Ishikawa (cell line): ENCODE results near the gene TTLL10.

ENCODE experiments used
- CREB1 ChIP-seq: IDR thresholded peaks from 2 replicates; pipeline ENCODE4 v1.6.1; 2012; ENCODE audit warnings: low read depth
- EGR1 ChIP-seq: IDR thresholded peaks from 2 replicates; pipeline ENCODE4 v1.6.1; 2012
- FOXM1 ChIP-seq: IDR thresholded peaks from 2 replicates; pipeline ENCODE4 v1.6.1; 2012; ENCODE audit warnings: low read depth, borderline replicate concordance
- RAD21 ChIP-seq: IDR thresholded peaks from 2 replicates; pipeline ENCODE4 v1.6.1; 2012; ENCODE audit warnings: low read depth
- REST ChIP-seq: IDR thresholded peaks from 2 replicates; pipeline ENCODE4 v1.6.1; 2012; ENCODE audit warnings: low read depth, mild to moderate bottlenecking
- TAF1 ChIP-seq: IDR thresholded peaks from 2 replicates; pipeline ENCODE4 v1.6.1; 2012; ENCODE audit warnings: low read depth, mild to moderate bottlenecking
- TEAD4 ChIP-seq: IDR thresholded peaks from 2 replicates; pipeline ENCODE4 v1.6.1; 2012
- USF1 ChIP-seq: IDR thresholded peaks from 2 replicates; pipeline ENCODE4 v1.6.1; 2012

- TF ChIP-seq REST, result no peak
- TF ChIP-seq EGR1, result no peak
- TF ChIP-seq FOXM1, result no peak
- no peak for TF ChIP-seq TEAD4
- TF ChIP-seq RAD21, result no peak; the same call in 1 of the 2 replicates
- no peak for TF ChIP-seq CREB1
- TF ChIP-seq USF1, result no peak
- TF ChIP-seq TAF1, result no peak
These were observed 32.2 kb downstream of the TTLL10 start for GRCh38 chr1:1205769-1206375.
